HEK293 (cell line): ENCODE measurements around the gene MSLN.

ENCODE experiments used
- ATF2 ChIP-seq: fragments of 450-650 bp; formaldehyde crosslinking; IDR thresholded peaks from 2 replicates; pipeline ENCODE4 v1.5.1; 2016; ENCODE audit warnings: missing biosample characterization, missing genetic modification characterization, low read depth
- BCL11A ChIP-seq: fragments of 450-650 bp; formaldehyde crosslinking; IDR thresholded peaks from 2 replicates; pipeline ENCODE4 v1.5.1; 2016; ENCODE audit warnings: low read depth, missing biosample characterization, missing genetic modification characterization
- CTCF ChIP-seq: fragments of 450-650 bp; formaldehyde crosslinking; IDR thresholded peaks from 2 replicates; pipeline ENCODE4 v1.5.1; 2016; ENCODE audit warnings: missing biosample characterization, missing genetic modification characterization
- MZF1 ChIP-seq: fragments of 450-650 bp; formaldehyde crosslinking; IDR thresholded peaks from 2 replicates; pipeline ENCODE4 v1.5.1; 2017; ENCODE audit warnings: missing biosample characterization, missing genetic modification characterization, borderline replicate concordance
- PATZ1 ChIP-seq: fragments of 450-650 bp; formaldehyde crosslinking; IDR thresholded peaks from 2 replicates; pipeline ENCODE4 v1.5.1; 2016; ENCODE audit warnings: missing biosample characterization, missing genetic modification characterization
- PRDM4 ChIP-seq: fragments of 450-650 bp; formaldehyde crosslinking; IDR thresholded peaks from 2 replicates; pipeline ENCODE4 v1.5.1; 2017; ENCODE audit warnings: missing biosample characterization, missing genetic modification characterization
- REST ChIP-seq: fragments of 450-650 bp; formaldehyde crosslinking; IDR thresholded peaks from 2 replicates; pipeline ENCODE4 v1.5.1; 2016; ENCODE audit warnings: missing biosample characterization, missing genetic modification characterization
- ZBTB26 ChIP-seq: fragments of 450-650 bp; formaldehyde crosslinking; optimal IDR thresholded peaks from 2 replicates; pipeline ENCODE3; 2016; ENCODE audit warnings: missing biosample characterization, mild to moderate bottlenecking, missing genetic modification characterization
- ZBTB6 ChIP-seq: fragments of 450-650 bp; formaldehyde crosslinking; IDR thresholded peaks from 2 replicates; pipeline ENCODE4 v1.5.1; 2017; ENCODE audit warnings: missing biosample characterization, missing genetic modification characterization
- ZFP69B ChIP-seq: fragments of 450-650 bp; formaldehyde crosslinking; IDR thresholded peaks from 2 replicates; pipeline ENCODE4 v1.5.1; 2016; ENCODE audit warnings: missing biosample characterization, missing genetic modification characterization
- ZNF121 ChIP-seq: fragments of 450-650 bp; formaldehyde crosslinking; IDR thresholded peaks from 2 replicates; pipeline ENCODE4 v1.5.1; 2016; ENCODE audit warnings: missing biosample characterization, missing genetic modification characterization
- ZNF184 ChIP-seq: fragments of 450-650 bp; IDR thresholded peaks from 2 replicates; pipeline ENCODE4 v1.5.1; 2018; ENCODE audit warnings: missing biosample characterization, mild to moderate bottlenecking, missing genetic modification characterization
- ZNF239 ChIP-seq: fragments of 450-650 bp; formaldehyde crosslinking; IDR thresholded peaks from 2 replicates; pipeline ENCODE4 v1.5.1; 2016; ENCODE audit warnings: missing biosample characterization, missing genetic modification characterization
- ZNF248 ChIP-seq: fragments of 450-650 bp; formaldehyde crosslinking; IDR thresholded peaks from 2 replicates; pipeline ENCODE4 v1.5.1; 2017; ENCODE audit warnings: missing biosample characterization, missing genetic modification characterization
- ZNF692 ChIP-seq: fragments of 450-650 bp; formaldehyde crosslinking; IDR thresholded peaks from 2 replicates; pipeline ENCODE4 v1.5.1; 2016; ENCODE audit warnings: missing biosample characterization, missing genetic modification characterization
- ZNF707 ChIP-seq: fragments of 450-650 bp; formaldehyde crosslinking; IDR thresholded peaks from 2 replicates; pipeline ENCODE4 v1.5.1; 2016; ENCODE audit warnings: missing biosample characterization, missing genetic modification characterization
- ZNF76 ChIP-seq: fragments of 450-650 bp; formaldehyde crosslinking; IDR thresholded peaks from 2 replicates; pipeline ENCODE4; 2016; ENCODE audit warnings: low read depth, missing biosample characterization, missing genetic modification characterization, borderline replicate concordance
- ZNF837 ChIP-seq: fragments of 450-650 bp; formaldehyde crosslinking; IDR thresholded peaks from 2 replicates; pipeline ENCODE4 v1.5.1; 2016; ENCODE audit warnings: missing biosample characterization, missing genetic modification characterization
- ZNF843 ChIP-seq: fragments of 450-650 bp; formaldehyde crosslinking; IDR thresholded peaks from 2 replicates; pipeline ENCODE4 v1.5.1; 2016; ENCODE audit warnings: missing biosample characterization, missing genetic modification characterization
- ZSCAN5A ChIP-seq: fragments of 450-650 bp; formaldehyde crosslinking; IDR thresholded peaks from 2 replicates; pipeline ENCODE4 v1.5.1; 2016; ENCODE audit warnings: missing biosample characterization, missing genetic modification characterization

The MSLN gene

GRCh38 chr16:720447-720989 is 40.0 kb upstream of the MSLN start (continued):
- TF ChIP-seq PRDM4 (peak; percentile 22; the same call in 1 of the 2 replicates), ZNF76 (tag by site-specific recombination) (peak; percentile 89), ZBTB26 (tag by site-specific recombination) (peak; percentile 73), ZBTB6 (tag by site-specific recombination) (peak; percentile 69), ZNF239 (tag by site-specific recombination) (0 out of 2 replicates have a peak, but pooled peaks have one; percentile 21), ZNF707 (no peak), ATF2 (tag by site-specific recombination) (no peak), ZNF184 (tag by site-specific recombination) (no peak), MZF1 (tag by site-specific recombination) (no peak), ZNF692 (peak; percentile 50), BCL11A (tag by site-specific recombination) (peak; percentile 48; the same call in 1 of the 2 replicates), PATZ1 (tag by site-specific recombination) (peak; percentile 91), ZNF121 (peak; percentile 59; the same call in 1 of the 2 replicates), ZSCAN5A (no peak; the same call in 1 of the 2 replicates), ZFP69B (tag by site-specific recombination) (0 out of 2 replicates have a peak, but pooled peaks have one; percentile 14), ZNF837 (peak; percentile 29; the same call in 1 of the 2 replicates), ZNF843 (peak; percentile 47; the same call in 1 of the 2 replicates), ZNF248 (tag by site-specific recombination) (no peak), REST (peak; percentile 44; the same call in 1 of the 2 replicates), CTCF (tag by site-specific recombination) (peak; percentile 74)
